Gastrocnemius medialis (tissue), 4 donors: Measurements from ENCODE around the gene CTSL. TPM values are rescaled to one million over a fixed set of nuclear protein-coding genes. Genes with fewer than 3 reads are reported as not detected.

Experiments
- ATAC-seq, 2 donors: fragments of 150-250 bp; one replicate each; pipeline ENCODE4 v1.9.1; 2016
- DNase-seq, 2 donors: peaks; one replicate each; pipeline ENCODE4 v3.0.0-alpha.2; 2019
- H3K27ac ChIP-seq, 4 donors: fragments of 200-600 bp; sonication (generic); 1 replicate in 1 of 4; 2 replicates in 3 of 4; pipeline ENCODE4 v1.5.1; 2016 to 2018; ENCODE audit warnings: mild to moderate bottlenecking in 2 of 4, moderate library complexity in 1 of 4
- H3K27me3 ChIP-seq, 3 donors: fragments of 200-600 bp; sonication (generic) in 2 of 3; 1 replicate in 1 of 3; 2 replicates in 2 of 3; pipeline versions ENCODE4 v1.5.1 to v1.6.0; 2016 to 2019; ENCODE audit warnings: mild to moderate bottlenecking in 1 of 3, moderate library complexity in 1 of 3
- H3K36me3 ChIP-seq, 2 donors: fragments of 200-600 bp; sonication (generic) in 1 of 2; one replicate each; pipeline ENCODE4 v1.5.1; 2017 to 2018
- H3K4me1 ChIP-seq, 2 donors: fragments of 200-600 bp; sonication (generic) in 1 of 2; one replicate each; pipeline ENCODE4 v1.5.1; 2016 to 2017; ENCODE audit warnings: mild to moderate bottlenecking in 2 of 2
- H3K4me3 ChIP-seq, 4 donors: fragments of 200-600 bp; sonication (generic) in 3 of 4; 1 replicate in 1 of 4; 2 replicates in 3 of 4; pipeline ENCODE4 v1.5.1; 2016 to 2019; ENCODE audit warnings: mild to moderate bottlenecking in 2 of 4
- H3K9me3 ChIP-seq, 3 donors: fragments of 200-600 bp; sonication (generic) in 2 of 3; 1 replicate in 1 of 3; 2 replicates in 2 of 3; pipeline ENCODE4 v1.5.1; 2016 to 2019
- CTCF ChIP-seq, 5 experiments: fragments of 450-650 bp in 3 of 5; fragments of 200-600 bp in 2 of 5; sonication (generic) in 2 of 5; IDR thresholded peaks in 4 of 5; conservative IDR thresholded peaks in 1 of 5; 1 replicate in 4 of 5; 2 replicates in 1 of 5; pipeline ENCODE4 v1.5.1; 2016 to 2019; ENCODE audit warnings: antibody characterized with exemption in 5 of 5, mild to moderate bottlenecking in 3 of 5, moderate library complexity in 3 of 5
- POLR2A ChIP-seq, 2 donors: fragments of 450-650 bp; IDR thresholded peaks; one replicate each; pipeline ENCODE4 v1.6.1; 2017; ENCODE audit warnings: antibody characterized with exemption in 2 of 2, mild to moderate bottlenecking in 2 of 2, moderate library complexity in 2 of 2
- in situ Hi-C, 4 donors: fragments of 200-750 bp; cut with MboI; loops; one replicate each; pipeline versions ENCODE4 v1.15.0 to v1.8.0; 2017; ENCODE audit warnings: low sequenced_read_pairs in 4 of 4
- intact Hi-C: fragments of 100-400 bp; cut with DNase I; formaldehyde crosslinking; loops from one replicate; pipeline ENCODE4 v1.15.1; 2023; ENCODE audit warnings: low total_unique reads
- total RNA-seq, 4 donors: library from RNA; depleted of rRNA; stranded (reverse); fragments of >200 nt; gene quantifications; one replicate each; pipeline versions ENCODE4 v1.1.0 to v1.2.3, GENCODE V29; 2016

Gene CTSL
- total RNA-seq, 4 donors from 2014 or later = 37.3 to 110 (median 56.8) TPM

DNA sequence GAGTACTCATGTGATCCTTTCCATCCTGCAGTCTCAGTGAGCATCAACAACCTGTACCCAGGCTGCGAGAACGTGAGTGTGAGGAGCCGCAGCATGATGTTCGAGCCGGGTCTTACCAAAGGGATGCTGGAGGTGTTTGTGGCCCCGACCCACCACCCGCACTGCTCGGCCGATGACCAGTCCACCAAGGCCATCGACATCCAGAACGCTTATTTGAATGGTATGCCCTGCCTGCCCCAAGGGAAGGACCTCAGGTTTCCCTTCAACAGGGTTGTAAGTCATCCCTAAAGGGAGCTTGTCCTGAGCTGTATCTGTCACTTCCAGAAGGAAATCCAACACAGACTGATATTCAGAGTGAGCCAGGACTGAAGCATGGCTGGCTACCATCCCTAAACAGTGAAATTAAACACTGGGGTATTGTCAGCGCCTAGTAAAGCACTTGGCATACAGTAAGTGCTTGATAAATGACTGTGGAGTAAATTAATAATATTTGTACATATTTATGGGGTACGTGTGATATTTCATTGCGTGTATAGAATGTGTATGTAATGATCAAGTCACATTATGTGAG is 39.3 kb upstream of the CTSL start:
- TF ChIP-seq POLR2A (IDR thresholded peaks at IDR 0.05) (no peak), CTCF (IDR thresholded peaks at IDR 0.05 in 4 of 5, conservative IDR thresholded peaks at IDR 0.05 in 1 of 5) (no peak)
- intact Hi-C loops = no loop called here
- Histone ChIP-seq H3K36me3 (no peaks in the 10 kb centered on the region), H3K4me3 (no peak overlapping the region), H3K4me1 (no peaks in the 10 kb centered on the region), H3K27ac (no peak overlapping the region), H3K9me3 (no peaks in the 10 kb centered on the region), H3K27me3 (no peaks in the 10 kb centered on the region)
- in situ Hi-C loops = loop anchor here in 2 of 4 donors (5.0 kb wide), 1 partner anchor 126 kb away; no protein-coding TSS in a partner anchor
- no peak for DNase-seq
- no peak for ATAC-seq

GRCh38 chr9:87687207-87687606 is 38.7 kb upstream of the CTSL start:
- intact Hi-C loops = no loop called here
- no peaks in the 10 kb centered on the region for H3K4me1 ChIP-seq
- H3K9me3 ChIP-seq = no peaks in the 10 kb centered on the region
- no peak for DNase-seq
- ATAC-seq = no peak
- H3K27me3 ChIP-seq = no peaks in the 10 kb centered on the region
- no peak overlapping the region for H3K4me3 ChIP-seq
- no peak overlapping the region for H3K27ac ChIP-seq
- in situ Hi-C loops = loop anchor here in 2 of 4 donors (5.0 kb wide), 1 partner anchor 125 kb away; no protein-coding TSS in a partner anchor
- H3K36me3 ChIP-seq = no peaks in the 10 kb centered on the region
- no peak for TF ChIP-seq POLR2A (IDR thresholded peaks at IDR 0.05)
- TF ChIP-seq CTCF (IDR thresholded peaks at IDR 0.05 in 4 of 5, conservative IDR thresholded peaks at IDR 0.05 in 1 of 5) = no peak

DNA sequence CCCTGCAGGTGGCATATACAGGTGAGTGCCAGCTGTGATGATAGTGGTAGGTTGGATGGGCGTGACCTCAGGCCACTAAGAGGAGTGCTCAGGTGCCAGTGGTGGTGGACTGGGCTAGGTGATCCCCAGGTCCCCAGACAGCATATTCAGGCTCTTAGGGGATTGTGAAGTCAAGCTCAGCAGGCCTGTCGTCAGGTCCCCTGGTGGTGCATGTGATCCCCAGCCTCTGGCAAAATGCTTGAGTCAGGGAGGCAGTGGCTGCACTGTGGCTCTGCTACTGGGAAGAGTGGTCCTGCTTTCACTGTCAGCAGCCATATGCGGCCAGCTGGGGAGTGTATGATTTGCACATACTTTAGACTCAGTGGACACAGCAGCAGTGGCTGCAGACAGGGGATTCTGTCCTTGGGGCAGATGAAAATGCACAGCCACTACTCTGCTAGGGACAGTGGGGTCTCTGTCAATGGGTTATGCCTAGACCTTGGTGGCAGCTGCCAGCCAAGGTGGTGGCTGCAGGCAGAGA is 31.6 kb upstream of the CTSL start:
- DNase-seq = no peak
- no peak overlapping the region for H3K27ac ChIP-seq
- in situ Hi-C loops (no loop called here), intact Hi-C loops (no loop called here)
- no peaks in the 10 kb centered on the region for H3K27me3 ChIP-seq
- H3K4me3 ChIP-seq = no peak overlapping the region
- no peaks in the 10 kb centered on the region for H3K36me3 ChIP-seq
- no peak for ATAC-seq
- no peaks in the 10 kb centered on the region for H3K4me1 ChIP-seq
- H3K9me3 ChIP-seq = no peaks in the 10 kb centered on the region
- TF ChIP-seq POLR2A (IDR thresholded peaks at IDR 0.05) (no peak), CTCF (IDR thresholded peaks at IDR 0.05 in 4 of 5, conservative IDR thresholded peaks at IDR 0.05 in 1 of 5) (no peak)

DNA sequence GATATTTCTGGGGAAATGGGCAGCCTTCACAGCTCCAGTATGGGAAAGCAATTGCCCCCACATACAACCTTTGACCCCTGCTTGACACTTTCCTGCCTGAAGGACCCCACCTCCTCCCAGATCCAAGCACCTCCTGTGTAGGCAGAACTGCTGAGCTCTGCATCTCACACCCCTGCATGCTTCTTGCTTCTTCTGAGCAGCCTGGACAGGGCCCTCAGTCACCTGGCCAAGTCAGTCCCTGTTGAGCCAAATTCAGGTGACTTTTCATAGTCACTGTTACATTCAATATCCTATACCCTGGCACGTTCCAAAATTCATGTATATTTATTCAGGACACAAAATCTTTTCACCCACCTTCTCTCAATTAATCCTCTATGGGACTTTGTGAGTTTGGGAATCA is 30.4 kb upstream of the CTSL start:
- intact Hi-C loops = no loop called here

More for the DNA sequence above, 30.4 kb upstream of the CTSL start:
- TF ChIP-seq CTCF (IDR thresholded peaks at IDR 0.05 in 4 of 5, conservative IDR thresholded peaks at IDR 0.05 in 1 of 5) (no peak), POLR2A (IDR thresholded peaks at IDR 0.05) (no peak)
- Histone ChIP-seq H3K9me3 (no peaks in the 10 kb centered on the region), H3K4me3 (no peak overlapping the region), H3K27me3 (no peaks in the 10 kb centered on the region), H3K36me3 (no peaks in the 10 kb centered on the region), H3K27ac (no peak overlapping the region), H3K4me1 (no peaks in the 10 kb centered on the region)
- ATAC-seq (no peak), DNase-seq (no peak)
- in situ Hi-C loops = no loop called here
